Measurements from ENCODE around the gene CYP4F11.
"Not testable (repeated sequence)": the region's sequence is repeated elsewhere in the genome, so short reads cannot be mapped to it uniquely, and the experiment has no call there.

Gene CYP4F11

GRCh38 chr19:15883329-15883728 is 51.0 kb downstream of the CYP4F11 start:
- DNase-seq (ENCODE audit: low read depth in 2 of 2): not testable (repeated sequence)

- no peak for DNase-seq (ENCODE audit: low read depth in 2 of 2)
These were observed 59.4 kb downstream of the CYP4F11 start for GRCh38 chr19:15874821-15875474.

GRCh38 chr19:15873771-15874170 is 60.6 kb downstream of the CYP4F11 start:
- not testable (repeated sequence) for DNase-seq (ENCODE audit: low read depth in 2 of 2)

GRCh38 chr19:15871570-15871969 is 62.8 kb downstream of the CYP4F11 start:
- DNase-seq (ENCODE audit: low read depth in 2 of 2): no peak

GRCh38 chr19:15869873-15870272 is 64.5 kb downstream of the CYP4F11 start:
- no peak for DNase-seq (ENCODE audit: low read depth in 2 of 2)

- peak in 1 of 2 donors; percentile 30 for DNase-seq (ENCODE audit: low read depth in 2 of 2)
These were observed 65.2 kb downstream of the CYP4F11 start for GRCh38 chr19:15869109-15869555.

GRCh38 chr19:15866636-15867035 is 67.7 kb downstream of the CYP4F11 start:
- no peak for DNase-seq (ENCODE audit: low read depth in 2 of 2)

GRCh38 chr19:15864824-15865223 is 69.5 kb downstream of the CYP4F11 start:
- DNase-seq (ENCODE audit: low read depth in 2 of 2): no peak

- no peak for DNase-seq (ENCODE audit: low read depth in 2 of 2)
These were observed 71.1 kb downstream of the CYP4F11 start for GRCh38 chr19:15863272-15863671.

GRCh38 chr19:15862444-15862843 is 71.9 kb downstream of the CYP4F11 start:
- no peak for DNase-seq (ENCODE audit: low read depth in 2 of 2)

Measured in stimulated activated CD8-positive, alpha-beta memory T cell treated with anti-CD3 and anti-CD28 coated beads, Interleukin-15, amount 100 ng/mL, for 4 hours (primary cell).